CD14-positive monocyte (primary cell): ENCODE measurements around the gene ITPR2. TPM values are rescaled to one million over a fixed set of nuclear protein-coding genes. Genes with fewer than 3 reads are reported as not detected.

ENCODE experiments used
- DNase-seq, 3 donors: peaks; one replicate each; pipeline ENCODE4 v3.0.0-alpha.2; 2011 to 2022
- H2AFZ ChIP-seq: 2 replicates; pipeline ENCODE4 v1.6.0; 2012; ENCODE audit warnings: mild to moderate bottlenecking, low read depth, low read length, inconsistent platforms; ENCODE audit not compliant: insufficient read depth, poor library complexity, severe bottlenecking
- H3K27ac ChIP-seq, 2 donors: 1 replicate in 1 of 2; 2 replicates in 1 of 2; pipeline ENCODE4 v1.5.1; 2012 to 2013; ENCODE audit warnings: low read length in 2 of 2, control low read depth in 1 of 2, inconsistent platforms in 1 of 2, low read depth in 1 of 2, mild to moderate bottlenecking in 1 of 2
- H3K27me3 ChIP-seq, 2 donors: one replicate each; pipeline versions ENCODE4 v1.6.0 to v1.6.1; 2011 to 2013; ENCODE audit warnings: low read length in 2 of 2; ENCODE audit not compliant: control insufficient read depth in 2 of 2, insufficient read depth in 2 of 2
- H3K36me3 ChIP-seq, 2 donors: replicated peaks in 1 of 2; 1 replicate in 1 of 2; 2 replicates in 1 of 2; pipeline versions ENCODE4 v1.5.1 to v1.6.1; 2012 to 2013; ENCODE audit warnings: low read length in 2 of 2, control low read depth in 1 of 2, inconsistent platforms in 1 of 2, mild to moderate bottlenecking in 1 of 2; ENCODE audit not compliant: insufficient read depth in 2 of 2, control insufficient read depth in 1 of 2
- H3K4me1 ChIP-seq, 2 donors: 1 replicate in 1 of 2; 2 replicates in 1 of 2; pipeline versions ENCODE4 v1.5.1 to v1.6.1; 2012 to 2013; ENCODE audit warnings: low read length in 2 of 2, control low read depth in 1 of 2, inconsistent platforms in 1 of 2, mild to moderate bottlenecking in 1 of 2, moderate library complexity in 1 of 2; ENCODE audit not compliant: insufficient read depth in 2 of 2, control insufficient read depth in 1 of 2
- H3K4me2 ChIP-seq: replicated peaks from 2 replicates; pipeline ENCODE3; 2012; ENCODE audit warnings: low read length, moderate library complexity, mild to moderate bottlenecking; ENCODE audit not compliant: poor library complexity, severe bottlenecking; ENCODE audit errors: extremely low read depth
- H3K4me3 ChIP-seq, 3 experiments: fragments of 200-600 bp in 1 of 3; sonication (generic) in 1 of 3; replicated peaks in 1 of 3; 1 replicate in 2 of 3; 2 replicates in 1 of 3; pipeline ENCODE4 v1.5.1; 2011 to 2013; ENCODE audit warnings: low read length in 3 of 3, mild to moderate bottlenecking in 3 of 3, control low read depth in 2 of 3, low read depth in 2 of 3, inconsistent platforms in 1 of 3, moderate library complexity in 1 of 3
- H3K79me2 ChIP-seq: 2 replicates; pipeline ENCODE4 v1.6.0; 2012; ENCODE audit warnings: mild to moderate bottlenecking, control low read depth, inconsistent platforms, low read length, moderate library complexity; ENCODE audit not compliant: insufficient read depth
- H3K9ac ChIP-seq: 2 replicates; pipeline ENCODE4 v1.6.0; 2017; ENCODE audit warnings: low read length, mild to moderate bottlenecking; ENCODE audit not compliant: insufficient read depth, poor library complexity, severe bottlenecking
- H3K9me3 ChIP-seq, 2 donors: replicated peaks in 1 of 2; 1 replicate in 1 of 2; 2 replicates in 1 of 2; pipeline versions ENCODE4 v1.5.1 to v1.6.1; 2012 to 2013; ENCODE audit warnings: low read length in 2 of 2, control low read depth in 1 of 2; ENCODE audit not compliant: control insufficient read depth in 1 of 2, insufficient read depth in 1 of 2
- H4K20me1 ChIP-seq: 2 replicates; pipeline ENCODE4 v1.6.0; 2012; ENCODE audit warnings: mild to moderate bottlenecking, low read length, control low read depth, moderate library complexity; ENCODE audit not compliant: insufficient read depth
- H3K27ac Mint-ChIP-seq, 7 donors: one replicate each; pipeline ENCODE4 v1.8.0; 2020; ENCODE audit warnings: mild to moderate bottlenecking in 7 of 7, mixed read lengths in 7 of 7, moderate library complexity in 6 of 7, inconsistent platforms in 2 of 7
- H3K27me3 Mint-ChIP-seq, 3 donors: one replicate each; pipeline ENCODE4 v1.8.0; 2021 to 2022; ENCODE audit warnings: low read depth in 3 of 3, mild to moderate bottlenecking in 3 of 3, mixed read lengths in 3 of 3, moderate library complexity in 3 of 3, inconsistent platforms in 1 of 3
- H3K36me3 Mint-ChIP-seq, 2 donors: one replicate each; pipeline ENCODE4 v1.8.0; 2020; ENCODE audit warnings: mixed read lengths in 2 of 2, inconsistent platforms in 1 of 2, mild to moderate bottlenecking in 1 of 2
- H3K4me1 Mint-ChIP-seq: one replicate; pipeline ENCODE4 v1.8.0; 2020; ENCODE audit warnings: mild to moderate bottlenecking, mixed read lengths
- H3K4me3 Mint-ChIP-seq, 2 donors: one replicate each; pipeline ENCODE4 v1.8.0; 2020; ENCODE audit warnings: mild to moderate bottlenecking in 2 of 2, mixed read lengths in 2 of 2, moderate library complexity in 1 of 2
- H3K9me3 Mint-ChIP-seq, 7 donors: one replicate each; pipeline ENCODE4 v1.8.0; 2020 to 2022; ENCODE audit warnings: mixed read lengths in 7 of 7, mild to moderate bottlenecking in 6 of 7, moderate library complexity in 6 of 7, inconsistent platforms in 2 of 7
- CTCF ChIP-seq: fragments of 200-600 bp; IDR thresholded peaks from one replicate; pipeline ENCODE4 v1.8.0; 2022; ENCODE audit warnings: antibody characterized with exemption, mild to moderate bottlenecking
- WGBS: methylation state at CpG from one replicate; pipeline ENCODE4 v1.1.5; 2013; ENCODE audit warnings: missing lambda C conversion rate; ENCODE audit not compliant: insufficient coverage; 5-methylcytosine and 5-hydroxymethylcytosine counted together
- intact Hi-C, 2 donors: fragments of 100-400 bp; cut with micrococcal nuclease; formaldehyde crosslinking; loops; one replicate each; pipeline versions ENCODE4 v1.15.0 to v1.15.1; 2023
- polyA plus RNA-seq, 3 donors: library from polyadenylated mRNA; depleted of rRNA in 1 of 3; unstranded in 2 of 3; stranded (reverse) in 1 of 3; fragments of 300-500 nt in 2 of 3; fragments of >200 nt in 1 of 3; fragmentation: Illumina TruSeq in 2 of 3; gene quantifications; 1 replicate in 2 of 3; 2 replicates in 1 of 3; pipeline ENCODE4 v1.2.3, GENCODE V29; 2012 to 2021

The ITPR2 gene
- polyA plus RNA-seq, 3 donors = 2.7 to 6.4 (median 5.7) TPM

- peaks cover 0 to 3% (median 0%) of the 10 kb centered on the region in 7 donors for H3K9me3 Mint-ChIP-seq
- H3K9ac ChIP-seq = no peak overlapping the region
- intact Hi-C loops = no loop called here
- TF ChIP-seq CTCF = no peak
- H3K27me3 ChIP-seq = no peaks in the 10 kb centered on the region
- WGBS = no CpG with 5 or more reads among the region's 1 CpG
- no peak overlapping the region for H3K27ac Mint-ChIP-seq
- H3K4me3 Mint-ChIP-seq = no peak overlapping the region
- peaks cover 2 to 4% (median 3%) of the 10 kb centered on the region in 3 donors for H3K27me3 Mint-ChIP-seq
- H3K36me3 Mint-ChIP-seq = no peaks in the 10 kb centered on the region
- H3K4me1 Mint-ChIP-seq = peaks cover 50% of the 10 kb centered on the region
- no peaks in the 10 kb centered on the region for H3K79me2 ChIP-seq
- H3K27ac ChIP-seq = no peak overlapping the region
- H3K4me1 ChIP-seq = peaks cover 46 to 48% of the 10 kb centered on the region in 2 donors
- no peaks in the 10 kb centered on the region for H3K36me3 ChIP-seq
- no peaks in the 10 kb centered on the region for H4K20me1 ChIP-seq
- H3K9me3 ChIP-seq = no peaks in the 10 kb centered on the region
- H3K4me2 ChIP-seq = no peak overlapping the region
- no peak overlapping the region for H2AFZ ChIP-seq
- DNase-seq = no peak
- H3K4me3 ChIP-seq = no peak overlapping the region
Observed at GRCh38 chr12:26872625-26873024, 39.6 kb upstream of the ITPR2 start.

GRCh38 chr12:26871985-26872384 is 39.0 kb upstream of the ITPR2 start:
- Histone ChIP-seq H3K4me3 (no peak overlapping the region), H3K79me2 (no peaks in the 10 kb centered on the region), H3K36me3 (no peaks in the 10 kb centered on the region), H3K9me3 (no peaks in the 10 kb centered on the region), H3K27ac (no peak overlapping the region), H2AFZ (no peak overlapping the region), H3K4me2 (no peak overlapping the region), H3K4me1 (peaks cover 49 to 55% of the 10 kb centered on the region in 2 donors), H3K9ac (no peak overlapping the region), H3K27me3 (no peaks in the 10 kb centered on the region), H4K20me1 (no peaks in the 10 kb centered on the region)
- H3K4me1 Mint-ChIP-seq = peaks cover 56% of the 10 kb centered on the region
- no peak for DNase-seq
- H3K27ac Mint-ChIP-seq = no peak overlapping the region
- intact Hi-C loops = no loop called here
- H3K9me3 Mint-ChIP-seq = peaks cover 0 to 3% (median 0%) of the 10 kb centered on the region in 7 donors
- H3K4me3 Mint-ChIP-seq = no peak overlapping the region
- H3K36me3 Mint-ChIP-seq = no peaks in the 10 kb centered on the region
- no peak for TF ChIP-seq CTCF
- WGBS = no CpG with 5 or more reads among the region's 2 CpGs
- peaks cover 2 to 4% (median 3%) of the 10 kb centered on the region in 3 donors for H3K27me3 Mint-ChIP-seq
